ENCODE measurements around the gene ENPP5.

The ENPP5 gene

GRCh38 chr6:46116289-46116688 lies 54.5 kb downstream of the ENPP5 start:
- TF ChIP-seq CTCF (conservative IDR thresholded peaks at IDR 0.05; ENCODE audit: low read depth, low read length), result no peak
- no peak for DNase-seq (ENCODE audit: low read depth)
- H3K4me3 ChIP-seq (ENCODE audit: low read depth, low read length), result no peak overlapping the region

GRCh38 chr6:46115634-46116033 lies 55.1 kb downstream of the ENPP5 start:
- no peak overlapping the region for H3K4me3 ChIP-seq (ENCODE audit: low read depth, low read length)
- no peak for TF ChIP-seq CTCF (conservative IDR thresholded peaks at IDR 0.05; ENCODE audit: low read depth, low read length)
- DNase-seq (ENCODE audit: low read depth), result no peak

- TF ChIP-seq CTCF (conservative IDR thresholded peaks at IDR 0.05; ENCODE audit: low read depth, low read length), result no peak
- no peak overlapping the region for H3K4me3 ChIP-seq (ENCODE audit: low read depth, low read length)
- no peak for DNase-seq (ENCODE audit: low read depth)
These were observed 57.4 kb downstream of the ENPP5 start for GRCh38 chr6:46113370-46113769.
